Suprapubic skin (tissue), 4 donors: ENCODE results near the gene YTHDF1. TPM values are rescaled to one million over a fixed set of nuclear protein-coding genes. Genes with fewer than 3 reads are reported as not detected.

Source experiments
- DNase-seq, 2 donors: peaks; one replicate each; pipeline ENCODE4 v3.0.0-alpha.2; 2019; ENCODE audit warnings: low spot score in 2 of 2
- H3K27ac ChIP-seq: fragments of 200-600 bp; sonication (generic); one replicate; pipeline ENCODE4 v1.5.1; 2019
- H3K27me3 ChIP-seq: fragments of 200-600 bp; sonication (generic); one replicate; pipeline ENCODE4 v1.5.1; 2019
- H3K36me3 ChIP-seq: fragments of 200-600 bp; sonication (generic); one replicate; pipeline ENCODE4 v1.5.1; 2019
- H3K4me1 ChIP-seq: fragments of 200-600 bp; sonication (generic); one replicate; pipeline ENCODE4 v1.5.1; 2019
- H3K4me3 ChIP-seq: fragments of 200-600 bp; sonication (generic); one replicate; pipeline ENCODE4 v1.5.1; 2019; ENCODE audit warnings: mild to moderate bottlenecking
- H3K9me3 ChIP-seq: fragments of 200-600 bp; sonication (generic); one replicate; pipeline ENCODE4 v1.5.1; 2019
- EP300 ChIP-seq: sonication (generic); formaldehyde crosslinking; IDR thresholded peaks from one replicate; pipeline ENCODE4 v1.6.1; 2017; ENCODE audit warnings: antibody characterized with exemption
- POLR2A ChIP-seq, 2 donors: fragments of 450-650 bp; IDR thresholded peaks; one replicate each; pipeline ENCODE4 v1.6.1; 2017; ENCODE audit warnings: antibody characterized with exemption in 2 of 2, mild to moderate bottlenecking in 2 of 2, moderate library complexity in 2 of 2
- POLR2AphosphoS5 ChIP-seq, 3 donors: sonication (generic); formaldehyde crosslinking; IDR thresholded peaks; one replicate each; pipeline ENCODE4 v1.6.1; 2017; ENCODE audit warnings: antibody characterized with exemption in 3 of 3
- WGBS: methylation state at CpG from one replicate; pipeline ENCODE4 v1.1.5; 2018; 5-methylcytosine and 5-hydroxymethylcytosine counted together
- total RNA-seq, 4 donors: library from RNA; depleted of rRNA; stranded (reverse); fragments of >200 nt; gene quantifications; one replicate each; pipeline ENCODE4 v1.1.0, GENCODE V29; 2016
- TF ChIP-seq, protein P1 (sequence below), 2 donors: fragments of 200-600 bp in 1 of 2; fragments of 450-650 bp in 1 of 2; sonication (generic) in 1 of 2; IDR thresholded peaks; one replicate each; pipeline ENCODE4 v1.5.1; 2016 to 2019; ENCODE audit warnings: antibody characterized with exemption in 2 of 2, mild to moderate bottlenecking in 1 of 2, moderate library complexity in 1 of 2

The YTHDF1 gene
- total RNA-seq, 4 donors from 2014 or later, result 32.7 to 40.6 (median 34.0) TPM

DNA sequence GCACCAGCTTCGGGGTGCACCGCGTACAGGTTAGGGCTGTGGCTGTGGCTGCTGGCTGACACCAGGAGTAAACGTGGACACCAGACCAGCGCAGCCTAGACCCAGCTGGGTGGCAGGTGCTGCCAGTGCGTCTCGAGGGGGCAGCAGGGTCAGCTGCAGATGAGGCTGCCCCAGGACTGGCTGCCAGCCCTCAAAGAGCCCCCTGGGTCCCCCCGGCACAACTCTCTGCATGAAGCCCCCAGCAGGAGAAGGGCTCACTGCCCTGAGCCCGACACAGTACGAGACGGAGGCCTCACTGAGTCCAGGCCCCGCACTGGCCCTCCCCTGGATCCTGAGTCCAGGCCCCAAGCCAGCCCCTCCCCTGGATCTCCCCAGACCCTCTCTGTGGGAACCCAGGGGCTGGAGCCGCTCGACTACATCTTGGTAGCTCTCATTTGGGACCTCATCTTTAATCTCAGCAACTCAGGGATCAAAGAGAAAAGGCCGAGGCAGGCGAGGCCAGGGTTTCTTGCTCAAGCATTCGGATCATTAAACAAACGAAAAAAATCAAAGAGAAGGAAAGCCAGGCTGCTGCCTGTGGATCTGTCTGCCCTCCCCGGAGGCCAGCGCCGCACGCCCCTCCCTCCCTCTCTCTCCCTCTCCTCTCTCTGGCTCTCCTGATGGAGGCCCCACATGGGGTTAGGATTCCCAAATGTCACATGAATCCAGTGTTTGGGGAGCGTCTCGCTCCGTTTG lies 45.3 kb upstream of the YTHDF1 start:
- H3K9me3 ChIP-seq, result no peaks in the 10 kb centered on the region
- 53% methylated on average over 16 of the region's 25 CpGs for WGBS
- no peaks in the 10 kb centered on the region for H3K36me3 ChIP-seq
- TF ChIP-seq POLR2A (IDR thresholded peaks at IDR 0.05) (no peak), EP300 (no peak), POLR2AphosphoS5 (IDR thresholded peaks at IDR 0.05) (no peak)
- TF ChIP-seq, protein P1, sequence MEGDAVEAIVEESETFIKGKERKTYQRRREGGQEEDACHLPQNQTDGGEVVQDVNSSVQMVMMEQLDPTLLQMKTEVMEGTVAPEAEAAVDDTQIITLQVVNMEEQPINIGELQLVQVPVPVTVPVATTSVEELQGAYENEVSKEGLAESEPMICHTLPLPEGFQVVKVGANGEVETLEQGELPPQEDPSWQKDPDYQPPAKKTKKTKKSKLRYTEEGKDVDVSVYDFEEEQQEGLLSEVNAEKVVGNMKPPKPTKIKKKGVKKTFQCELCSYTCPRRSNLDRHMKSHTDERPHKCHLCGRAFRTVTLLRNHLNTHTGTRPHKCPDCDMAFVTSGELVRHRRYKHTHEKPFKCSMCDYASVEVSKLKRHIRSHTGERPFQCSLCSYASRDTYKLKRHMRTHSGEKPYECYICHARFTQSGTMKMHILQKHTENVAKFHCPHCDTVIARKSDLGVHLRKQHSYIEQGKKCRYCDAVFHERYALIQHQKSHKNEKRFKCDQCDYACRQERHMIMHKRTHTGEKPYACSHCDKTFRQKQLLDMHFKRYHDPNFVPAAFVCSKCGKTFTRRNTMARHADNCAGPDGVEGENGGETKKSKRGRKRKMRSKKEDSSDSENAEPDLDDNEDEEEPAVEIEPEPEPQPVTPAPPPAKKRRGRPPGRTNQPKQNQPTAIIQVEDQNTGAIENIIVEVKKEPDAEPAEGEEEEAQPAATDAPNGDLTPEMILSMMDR (IDR thresholded peaks at IDR 0.05), result no peak
- peaks cover 5% of the 10 kb centered on the region for H3K4me1 ChIP-seq
- no peak overlapping the region for H3K4me3 ChIP-seq
- H3K27me3 ChIP-seq, result peaks cover 88% of the 10 kb centered on the region
- DNase-seq, result no peak
- H3K27ac ChIP-seq, result no peak overlapping the region

DNA sequence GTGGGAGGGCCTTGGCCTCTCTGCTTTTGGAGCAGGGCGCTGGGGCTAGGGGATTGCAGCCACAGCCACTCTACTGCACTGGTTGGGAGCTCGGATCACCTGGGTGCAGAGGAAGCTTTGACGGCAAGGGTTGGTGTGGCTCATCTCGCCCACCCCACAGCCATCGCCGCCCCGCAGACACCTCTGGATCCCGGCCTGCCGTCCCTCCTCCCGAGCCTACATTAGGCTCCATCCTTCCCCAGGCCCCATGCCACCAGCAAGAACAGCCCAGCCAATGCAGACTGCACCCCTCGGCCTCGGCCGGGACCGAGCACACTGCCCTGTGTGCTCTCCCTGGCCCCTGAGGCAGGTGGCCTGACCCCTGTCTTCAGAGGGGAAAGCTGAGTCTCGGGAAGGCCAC lies 44.6 kb upstream of the YTHDF1 start:
- Histone ChIP-seq H3K27ac (no peak overlapping the region), H3K9me3 (no peaks in the 10 kb centered on the region), H3K4me1 (peaks cover 10% of the 10 kb centered on the region), H3K36me3 (no peaks in the 10 kb centered on the region), H3K27me3 (peaks cover 89% of the 10 kb centered on the region), H3K4me3 (no peak overlapping the region)
- TF ChIP-seq EP300 (no peak), POLR2A (IDR thresholded peaks at IDR 0.05) (no peak), POLR2AphosphoS5 (IDR thresholded peaks at IDR 0.05) (no peak)
- TF ChIP-seq, protein P1 (IDR thresholded peaks at IDR 0.05), result no peak
- DNase-seq, result no peak
- 100% methylated on average over 1 of the region's 15 CpGs for WGBS

DNA sequence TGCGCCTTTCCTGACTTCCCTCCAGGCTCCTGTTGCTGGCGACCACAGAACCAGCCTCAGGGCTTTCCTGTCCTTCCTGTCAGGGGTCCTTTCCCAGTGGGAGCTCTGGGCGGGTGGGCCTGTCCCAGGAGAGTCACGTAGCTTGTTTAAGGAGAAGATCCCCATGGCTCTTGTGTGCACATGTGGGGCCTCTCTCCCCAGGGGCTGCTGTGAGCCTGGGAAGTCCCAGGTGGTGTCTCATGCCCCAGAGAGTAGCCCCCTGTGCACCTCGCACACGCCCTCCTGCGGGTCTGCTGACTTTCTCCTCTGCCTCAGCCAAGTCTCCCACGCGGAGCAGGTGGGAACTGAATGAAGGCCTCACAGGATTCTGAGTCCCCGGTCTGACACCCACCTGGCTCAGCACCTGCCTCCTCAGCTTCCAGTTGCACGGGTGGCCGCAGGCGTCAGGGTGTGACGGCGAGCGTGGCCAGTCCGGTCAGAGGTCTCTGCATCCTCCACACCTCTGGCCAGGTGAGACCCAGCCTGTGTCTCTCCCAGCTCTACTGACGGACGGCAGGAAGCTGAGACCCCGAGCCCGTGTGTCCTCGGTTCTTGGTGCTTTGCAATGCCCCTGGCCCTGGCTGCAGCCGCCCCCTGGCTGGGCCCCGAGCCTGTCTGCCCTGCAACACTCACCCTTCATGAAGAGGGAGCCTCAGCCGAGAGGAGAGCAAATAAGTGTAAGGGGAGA lies 44.0 kb upstream of the YTHDF1 start:
- no peak overlapping the region for H3K4me3 ChIP-seq
- 89% methylated on average over 8 of the region's 25 CpGs for WGBS
- no peak overlapping the region for H3K27ac ChIP-seq
- peaks cover 90% of the 10 kb centered on the region for H3K27me3 ChIP-seq
- H3K36me3 ChIP-seq, result no peaks in the 10 kb centered on the region
- H3K4me1 ChIP-seq, result peaks cover 10% of the 10 kb centered on the region
- no peak for DNase-seq
- TF ChIP-seq EP300 (no peak), POLR2AphosphoS5 (IDR thresholded peaks at IDR 0.05) (no peak)
- H3K9me3 ChIP-seq, result no peaks in the 10 kb centered on the region

DNA sequence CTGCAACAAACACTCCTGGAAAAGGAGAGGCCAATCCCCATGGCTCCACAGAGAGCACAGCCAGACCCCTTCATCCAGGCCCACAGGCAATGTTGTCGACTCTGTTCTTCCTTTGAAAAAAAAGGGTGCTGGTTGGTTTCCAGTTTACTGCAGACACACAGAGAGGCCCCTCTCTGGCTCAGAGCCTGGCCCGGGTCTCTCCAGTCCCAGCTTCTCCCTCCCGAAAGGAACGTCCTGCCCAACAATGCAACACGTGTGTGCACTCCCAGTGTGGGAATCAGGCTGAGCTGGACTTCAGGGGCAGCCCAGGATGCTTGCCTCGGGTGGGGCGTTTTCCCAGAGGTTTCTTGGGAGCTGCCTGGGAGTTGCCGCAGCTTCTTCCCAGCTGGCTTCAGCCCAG lies 42.9 kb upstream of the YTHDF1 start:
- WGBS, result 5% methylated on average over 5 of the region's 8 CpGs
- H3K36me3 ChIP-seq, result no peaks in the 10 kb centered on the region
- no peak for DNase-seq
- no peaks in the 10 kb centered on the region for H3K9me3 ChIP-seq
- no peak overlapping the region for H3K27ac ChIP-seq
- H3K4me3 ChIP-seq, result no peak overlapping the region
- H3K27me3 ChIP-seq, result peaks cover 90% of the 10 kb centered on the region
- H3K4me1 ChIP-seq, result peaks cover 20% of the 10 kb centered on the region
- TF ChIP-seq, protein P1 (IDR thresholded peaks at IDR 0.05), result no peak
- TF ChIP-seq POLR2AphosphoS5 (IDR thresholded peaks at IDR 0.05), result no peak
- TF ChIP-seq EP300, result no peak
- TF ChIP-seq POLR2A (IDR thresholded peaks at IDR 0.05), result no peak

DNA sequence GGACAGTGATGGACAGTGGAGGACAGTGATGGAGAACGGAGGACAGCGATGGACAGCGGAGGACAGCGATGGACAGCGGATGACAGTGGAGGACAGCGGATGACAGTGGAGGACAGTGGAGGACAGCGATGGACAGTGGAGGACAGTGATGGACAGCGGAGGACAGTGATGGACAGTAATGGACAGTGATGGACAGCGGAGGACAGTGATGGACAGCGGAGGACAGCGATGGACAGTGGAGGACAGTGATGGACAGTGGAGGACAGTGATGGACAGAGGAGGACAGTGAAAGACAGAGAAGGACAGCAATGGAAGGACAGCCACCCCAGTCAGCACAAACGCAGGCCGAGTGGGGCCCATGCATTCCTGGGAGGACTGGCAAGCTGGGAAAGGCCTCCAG lies 41.7 kb upstream of the YTHDF1 start:
- Histone ChIP-seq H3K27ac (no peak overlapping the region), H3K4me1 (peaks cover 28% of the 10 kb centered on the region), H3K9me3 (no peaks in the 10 kb centered on the region), H3K27me3 (peaks cover 90% of the 10 kb centered on the region), H3K4me3 (no peak overlapping the region), H3K36me3 (no peaks in the 10 kb centered on the region)
- TF ChIP-seq POLR2A (IDR thresholded peaks at IDR 0.05) (no peak), EP300 (no peak), POLR2AphosphoS5 (IDR thresholded peaks at IDR 0.05) (no peak)
- TF ChIP-seq, protein P1 (IDR thresholded peaks at IDR 0.05), result no peak
- DNase-seq, result no peak
- 83% methylated on average over 13 of the region's 13 CpGs for WGBS
